Transverse colon (tissue), 4 donors: Measurements from ENCODE around the gene SIGLEC1. TPM values are rescaled to one million over a fixed set of nuclear protein-coding genes. Genes with fewer than 3 reads are reported as not detected.

Experiments used
- DNase-seq: peaks from one replicate; pipeline ENCODE4 v3.0.0-alpha.2; 2019
- H3K27ac ChIP-seq, 4 donors: fragments of 200-600 bp; sonication (generic); 2 replicates each; pipeline ENCODE4 v1.5.1; 2016 to 2018; ENCODE audit warnings: inconsistent platforms in 4 of 4
- H3K27me3 ChIP-seq: fragments of 200-600 bp; sonication (generic); 2 replicates; pipeline ENCODE4 v1.5.1; 2017; ENCODE audit warnings: inconsistent platforms
- H3K36me3 ChIP-seq, 4 donors: fragments of 200-600 bp; sonication (generic); 2 replicates each; pipeline ENCODE4 v1.5.1; 2017 to 2019; ENCODE audit warnings: inconsistent platforms in 4 of 4
- H3K4me1 ChIP-seq, 4 donors: fragments of 200-600 bp; sonication (generic); 2 replicates each; pipeline ENCODE4 v1.5.1; 2017 to 2020; ENCODE audit warnings: inconsistent platforms in 4 of 4
- H3K4me3 ChIP-seq, 4 donors: fragments of 200-600 bp; sonication (generic); 1 replicate in 1 of 4; 2 replicates in 3 of 4; pipeline versions ENCODE4 v1.5.1 to v1.6.1; 2017 to 2019; ENCODE audit warnings: inconsistent platforms in 4 of 4
- H3K9me3 ChIP-seq, 2 donors: fragments of 200-600 bp; sonication (generic); 2 replicates each; pipeline ENCODE4 v1.5.1; 2017 to 2019; ENCODE audit warnings: inconsistent platforms in 2 of 2
- CTCF ChIP-seq, 5 experiments: fragments of 200-600 bp in 3 of 5; fragments of 450-650 bp in 2 of 5; sonication (generic) in 3 of 5; IDR thresholded peaks; 1 replicate in 2 of 5; 2 replicates in 3 of 5; pipeline ENCODE4 v1.5.1; 2016 to 2017; ENCODE audit warnings: antibody characterized with exemption in 5 of 5, inconsistent platforms in 3 of 5, mild to moderate bottlenecking in 2 of 5, moderate library complexity in 1 of 5
- EP300 ChIP-seq: sonication (generic); formaldehyde crosslinking; IDR thresholded peaks from one replicate; pipeline ENCODE4 v1.6.1; 2017; ENCODE audit warnings: antibody characterized with exemption, low read depth
- POLR2A ChIP-seq: fragments of 450-650 bp; IDR thresholded peaks from one replicate; pipeline ENCODE4 v1.6.1; 2016; ENCODE audit warnings: antibody characterized with exemption, mild to moderate bottlenecking, moderate library complexity
- POLR2AphosphoS5 ChIP-seq, 3 donors: sonication (generic); formaldehyde crosslinking; IDR thresholded peaks; one replicate each; pipeline ENCODE4 v1.6.1; 2016; ENCODE audit warnings: antibody characterized with exemption in 3 of 3
- WGBS, 2 donors: methylation state at CpG; one replicate each; pipeline ENCODE4 v1.1.5; 2018; ENCODE audit warnings: low coverage in 1 of 2; 5-methylcytosine and 5-hydroxymethylcytosine counted together
- in situ Hi-C, 4 donors: fragments of 200-750 bp; cut with MboI; loops; one replicate each; pipeline versions ENCODE4 v1.15.0 to v1.15.1; 2017; ENCODE audit warnings: low sequenced_read_pairs in 3 of 4, low pct_ligation_motif_present in 1 of 4, low pct_unique_long_range_greater_than_20kb in 1 of 4
- intact Hi-C: fragments of 100-400 bp; cut with DNase I; formaldehyde crosslinking; loops from one replicate; pipeline ENCODE4 v1.15.1; 2023; ENCODE audit warnings: low total_unique reads
- total RNA-seq, 4 donors: library from RNA; depleted of rRNA; stranded (reverse); fragments of >200 nt; gene quantifications; one replicate each; pipeline ENCODE4 v1.1.0, GENCODE V29; 2016

Gene SIGLEC1
- total RNA-seq, 4 donors from 2014 or later = 2.2 to 17.6 (median 7.9) TPM

DNA sequence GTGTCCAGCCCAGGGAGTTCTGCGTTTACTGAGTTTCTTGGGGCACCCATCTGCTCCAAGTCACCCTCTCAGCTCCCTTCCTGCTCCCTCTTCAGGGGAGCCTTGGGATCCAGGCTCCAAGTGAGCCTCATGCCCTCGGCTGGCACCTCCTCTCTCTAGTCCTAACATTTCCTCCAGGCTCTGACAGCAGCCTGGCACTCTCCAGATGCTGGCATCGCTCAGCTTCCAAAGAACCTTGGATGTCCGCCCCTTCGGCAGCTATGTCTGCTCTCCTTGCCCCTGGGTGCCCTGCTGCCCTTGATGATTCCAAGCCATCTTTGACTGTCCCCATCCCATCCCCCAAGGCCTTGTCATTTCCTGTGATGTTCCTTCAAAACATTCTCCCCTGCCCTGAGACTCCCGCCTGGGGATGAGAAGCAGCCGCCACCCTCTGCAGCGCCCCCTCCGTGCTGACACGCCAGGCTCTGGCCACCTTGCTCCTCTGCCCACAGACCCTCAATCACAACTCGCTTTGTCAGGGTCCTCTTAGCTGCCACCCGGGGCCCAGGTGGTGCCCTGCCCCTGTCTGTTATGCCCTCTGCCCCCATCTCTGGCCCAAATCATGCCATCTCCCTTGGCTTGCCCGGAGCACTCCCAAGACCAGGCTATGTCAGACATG lies 42.6 kb downstream of the SIGLEC1 start:
- no peak for TF ChIP-seq CTCF (IDR thresholded peaks at IDR 0.05)
- Histone ChIP-seq H3K36me3 (no peaks in the 10 kb centered on the region), H3K27ac (no peak overlapping the region), H3K4me3 (no peak overlapping the region), H3K27me3 (peaks cover 35% of the 10 kb centered on the region), H3K4me1 (peaks cover 0 to 5% (median 2%) of the 10 kb centered on the region in 4 donors), H3K9me3 (no peaks in the 10 kb centered on the region)
- in situ Hi-C loops (no loop called here), intact Hi-C loops (no loop called here)
- DNase-seq = no peak
- WGBS, 2 donors = 70% methylated on average over 13 of the region's 13 CpGs; no CpG with 5 or more reads in 1 of the 2 donors

- Histone ChIP-seq H3K9me3 (no peaks in the 10 kb centered on the region), H3K4me1 (peaks cover 0 to 5% (median 2%) of the 10 kb centered on the region in 4 donors), H3K36me3 (no peaks in the 10 kb centered on the region), H3K27me3 (peaks cover 23% of the 10 kb centered on the region), H3K27ac (no peak overlapping the region), H3K4me3 (no peak overlapping the region)
- no peak for TF ChIP-seq POLR2A
- TF ChIP-seq EP300 = no peak
- no peak for TF ChIP-seq CTCF (IDR thresholded peaks at IDR 0.05)
- no peak for TF ChIP-seq POLR2AphosphoS5 (IDR thresholded peaks at IDR 0.05)
- no peak for DNase-seq
- intact Hi-C loops (no loop called here), in situ Hi-C loops (no loop called here)
- 90 to 100% methylated on average over 1 to 7 of the region's 8 CpGs for WGBS, 2 donors
Measured at GRCh38 chr20:3667434-3668037, 44.9 kb downstream of the SIGLEC1 start.

GRCh38 chr20:3663858-3664257 lies 48.5 kb downstream of the SIGLEC1 start:
- Histone ChIP-seq H3K27me3 (peaks cover 46% of the 10 kb centered on the region), H3K36me3 (no peaks in the 10 kb centered on the region), H3K4me3 (no peak overlapping the region), H3K27ac (no peak overlapping the region), H3K4me1 (peaks cover 0 to 9% (median 5%) of the 10 kb centered on the region in 4 donors), H3K9me3 (no peaks in the 10 kb centered on the region)
- in situ Hi-C loops (no loop called here), intact Hi-C loops (no loop called here)
- no peak for DNase-seq
- 76 to 86% methylated on average over 2 of the region's 2 CpGs for WGBS, 2 donors
- TF ChIP-seq POLR2AphosphoS5 (IDR thresholded peaks at IDR 0.05) = no peak
- no peak for TF ChIP-seq POLR2A
- no peak for TF ChIP-seq CTCF (IDR thresholded peaks at IDR 0.05)
- no peak for TF ChIP-seq EP300

DNA sequence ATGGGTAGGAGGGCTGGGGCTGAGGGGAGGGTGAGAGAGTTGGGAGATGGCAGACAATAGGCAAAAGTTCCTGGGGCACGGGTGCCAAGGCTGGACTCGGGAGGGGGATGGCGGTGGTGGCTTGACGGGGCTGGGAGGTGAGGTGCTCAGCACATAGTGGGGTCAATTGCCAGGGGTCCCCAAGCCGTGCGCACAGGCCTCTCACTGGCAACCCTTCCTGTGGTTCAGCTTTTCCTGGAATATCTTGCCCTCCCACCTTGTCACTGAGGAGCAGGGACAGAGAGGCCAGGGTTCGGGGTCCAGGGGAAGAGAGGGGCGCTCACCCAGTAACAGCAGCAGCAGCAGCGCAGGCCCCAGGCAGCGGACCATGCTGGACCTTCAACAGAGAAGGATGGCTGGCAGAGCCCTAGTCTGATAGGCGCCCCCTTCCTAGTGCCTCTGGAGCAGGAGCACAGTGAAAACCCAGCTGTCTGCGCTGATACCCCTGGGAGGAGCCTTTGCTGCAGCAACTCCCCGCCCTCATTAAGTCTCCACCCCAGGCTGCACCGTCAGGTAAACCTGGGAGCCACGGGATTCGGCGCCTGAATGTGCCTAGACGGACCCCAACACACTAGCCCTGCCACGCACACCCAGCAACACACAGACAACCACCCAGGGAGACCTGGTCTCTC lies 49.2 kb downstream of the SIGLEC1 start, which contains the start of gene GFRA4:
GFRA4 (minus strand) TSS at position 369 of the 671 bp plus-strand sequence; CDS start at position 369, 0 bp downstream.
- Histone ChIP-seq H3K4me1 (peaks cover 0 to 9% (median 5%) of the 10 kb centered on the region in 4 donors), H3K27ac (no peak within 1 kb of the TSS), H3K9me3 (no peaks in the 10 kb centered on the region), H3K36me3 (no peaks in the 10 kb centered on the region), H3K27me3 (peaks cover 53% of the 10 kb centered on the region), H3K4me3 (no peak within 1 kb of the TSS)
- in situ Hi-C loops = no loop called here
- no peak for DNase-seq
- WGBS, 2 donors = 79% methylated on average over 19 of the region's 19 CpGs; no CpG with 5 or more reads in 1 of the 2 donors
- no peak for TF ChIP-seq EP300
- no peak for TF ChIP-seq POLR2AphosphoS5 (IDR thresholded peaks at IDR 0.05)
- TF ChIP-seq POLR2A = no peak
- TF ChIP-seq CTCF (IDR thresholded peaks at IDR 0.05) = no peak
- intact Hi-C loops = no loop called here
